HFF-Myc (cell line): Measurements from ENCODE around the gene RHO.

Source experiments
- DNase-seq: peaks from one replicate; pipeline ENCODE4 v3.0.0-alpha.2; 2011; ENCODE audit warnings: low read depth; ENCODE audit errors: extremely low read depth
- H3K4me3 ChIP-seq: replicated peaks from 2 replicates; pipeline ENCODE4 v1.5.1; 2011; ENCODE audit warnings: low read depth, mild to moderate bottlenecking, control low read depth, low read length
- TF ChIP-seq, protein P1 (sequence below): IDR thresholded peaks from 2 replicates; pipeline ENCODE4 v1.5.1; 2012; ENCODE audit warnings: mild to moderate bottlenecking, low read depth, low read length, control low read depth; ENCODE audit errors: missing control alignments

The RHO gene

DNA sequence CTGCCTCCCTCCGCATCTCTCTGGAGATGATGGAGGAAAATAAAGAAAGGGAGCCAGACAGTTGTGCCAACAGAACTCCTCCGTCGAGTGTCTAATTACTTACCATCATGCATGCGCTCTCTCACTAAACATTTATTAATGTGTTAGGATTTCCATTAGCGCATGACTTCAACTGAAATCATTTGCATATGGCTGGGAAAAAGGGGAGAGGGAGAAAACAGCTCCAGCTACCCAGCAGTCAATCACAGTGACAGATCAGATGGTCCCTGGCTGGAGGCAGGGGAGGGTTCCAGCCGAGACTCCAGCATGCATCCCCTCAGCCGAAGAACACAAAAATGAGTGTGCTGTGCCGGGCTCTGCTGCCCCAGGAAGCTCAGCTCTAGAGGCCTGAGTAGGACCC is 6.8 kb upstream of the RHO start:
- TF ChIP-seq, protein P1, sequence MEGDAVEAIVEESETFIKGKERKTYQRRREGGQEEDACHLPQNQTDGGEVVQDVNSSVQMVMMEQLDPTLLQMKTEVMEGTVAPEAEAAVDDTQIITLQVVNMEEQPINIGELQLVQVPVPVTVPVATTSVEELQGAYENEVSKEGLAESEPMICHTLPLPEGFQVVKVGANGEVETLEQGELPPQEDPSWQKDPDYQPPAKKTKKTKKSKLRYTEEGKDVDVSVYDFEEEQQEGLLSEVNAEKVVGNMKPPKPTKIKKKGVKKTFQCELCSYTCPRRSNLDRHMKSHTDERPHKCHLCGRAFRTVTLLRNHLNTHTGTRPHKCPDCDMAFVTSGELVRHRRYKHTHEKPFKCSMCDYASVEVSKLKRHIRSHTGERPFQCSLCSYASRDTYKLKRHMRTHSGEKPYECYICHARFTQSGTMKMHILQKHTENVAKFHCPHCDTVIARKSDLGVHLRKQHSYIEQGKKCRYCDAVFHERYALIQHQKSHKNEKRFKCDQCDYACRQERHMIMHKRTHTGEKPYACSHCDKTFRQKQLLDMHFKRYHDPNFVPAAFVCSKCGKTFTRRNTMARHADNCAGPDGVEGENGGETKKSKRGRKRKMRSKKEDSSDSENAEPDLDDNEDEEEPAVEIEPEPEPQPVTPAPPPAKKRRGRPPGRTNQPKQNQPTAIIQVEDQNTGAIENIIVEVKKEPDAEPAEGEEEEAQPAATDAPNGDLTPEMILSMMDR, result no peak
- no peak for DNase-seq
- H3K4me3 ChIP-seq, result no peak overlapping the region

DNA sequence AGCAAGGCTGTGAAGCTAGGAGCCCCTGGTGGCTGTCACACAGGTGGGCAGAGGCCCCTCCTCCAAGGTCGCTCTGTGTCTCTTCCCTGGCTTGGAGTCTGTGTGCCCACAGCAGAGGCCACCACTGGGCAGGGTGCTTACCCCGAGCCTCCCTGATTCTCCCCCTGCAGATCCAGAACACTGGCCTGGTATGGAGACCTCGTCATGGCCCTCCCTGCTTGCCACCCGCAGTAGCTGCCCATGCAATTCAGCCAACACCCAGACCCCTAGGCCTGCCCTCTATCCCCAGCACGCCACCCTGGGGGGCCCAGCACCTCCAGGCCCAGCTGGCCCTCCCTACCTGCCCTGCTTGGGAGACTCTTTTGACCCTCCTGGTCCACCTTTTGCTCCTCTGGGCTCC is 5.5 kb upstream of the RHO start:
- DNase-seq, result no peak

DNA sequence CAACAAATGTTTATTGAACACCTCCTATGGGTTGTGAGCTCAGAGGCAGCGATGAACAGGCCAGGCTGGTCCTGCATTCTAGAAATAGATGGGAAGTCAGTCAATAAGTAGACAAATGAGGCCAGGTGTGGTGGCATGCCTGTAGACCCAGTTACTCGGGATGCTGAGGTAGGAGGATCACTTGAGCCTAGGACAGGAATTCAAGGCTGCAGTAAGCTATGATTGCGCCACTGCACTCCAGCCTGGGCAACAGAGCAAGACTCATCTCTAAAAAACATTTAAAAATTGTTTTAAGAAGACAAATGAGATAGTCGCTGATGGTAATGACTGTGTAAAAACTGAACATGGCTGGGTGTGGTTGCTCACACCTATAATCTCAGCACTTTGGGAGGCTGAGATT is 4.4 kb upstream of the RHO start:
- no peak overlapping the region for H3K4me3 ChIP-seq
- DNase-seq, result no peak
- TF ChIP-seq, protein P1, result no peak

More for the DNA sequence above, 5.5 kb upstream of the RHO start:
- TF ChIP-seq, protein P1, result no peak
- H3K4me3 ChIP-seq, result no peak overlapping the region

DNA sequence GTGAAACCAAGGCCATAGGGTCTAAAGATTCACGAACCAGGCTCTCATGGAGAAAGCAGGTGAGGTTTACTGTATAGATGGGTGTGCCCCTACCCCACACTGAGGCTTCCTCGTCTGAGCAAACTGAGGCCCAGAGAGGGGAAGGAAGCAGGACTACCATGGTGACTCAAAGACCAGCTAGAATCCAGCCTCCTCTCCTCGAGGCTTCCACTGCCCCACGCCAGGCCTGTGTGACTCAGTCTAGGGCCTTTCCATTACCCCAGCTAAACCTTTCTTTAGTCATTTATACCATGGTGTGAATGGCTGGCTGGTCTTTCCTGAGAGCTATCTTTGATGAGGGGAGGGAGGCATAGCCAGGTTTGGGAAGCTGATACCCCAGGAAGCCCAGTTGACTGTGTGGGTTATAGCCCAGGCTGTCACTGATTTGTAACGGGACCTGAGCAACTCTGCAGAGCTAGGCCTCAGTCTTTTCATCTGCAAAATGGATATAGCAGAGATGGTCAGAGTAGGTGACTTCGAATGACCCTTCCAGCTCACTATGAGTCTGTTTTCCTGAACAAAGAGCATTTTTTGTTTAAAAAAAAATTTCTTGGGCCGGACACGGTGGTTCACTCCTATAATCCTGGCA is 3.0 kb upstream of the RHO start:
- TF ChIP-seq, protein P1, result no peak
- no peak overlapping the region for H3K4me3 ChIP-seq
- DNase-seq, result no peak

DNA sequence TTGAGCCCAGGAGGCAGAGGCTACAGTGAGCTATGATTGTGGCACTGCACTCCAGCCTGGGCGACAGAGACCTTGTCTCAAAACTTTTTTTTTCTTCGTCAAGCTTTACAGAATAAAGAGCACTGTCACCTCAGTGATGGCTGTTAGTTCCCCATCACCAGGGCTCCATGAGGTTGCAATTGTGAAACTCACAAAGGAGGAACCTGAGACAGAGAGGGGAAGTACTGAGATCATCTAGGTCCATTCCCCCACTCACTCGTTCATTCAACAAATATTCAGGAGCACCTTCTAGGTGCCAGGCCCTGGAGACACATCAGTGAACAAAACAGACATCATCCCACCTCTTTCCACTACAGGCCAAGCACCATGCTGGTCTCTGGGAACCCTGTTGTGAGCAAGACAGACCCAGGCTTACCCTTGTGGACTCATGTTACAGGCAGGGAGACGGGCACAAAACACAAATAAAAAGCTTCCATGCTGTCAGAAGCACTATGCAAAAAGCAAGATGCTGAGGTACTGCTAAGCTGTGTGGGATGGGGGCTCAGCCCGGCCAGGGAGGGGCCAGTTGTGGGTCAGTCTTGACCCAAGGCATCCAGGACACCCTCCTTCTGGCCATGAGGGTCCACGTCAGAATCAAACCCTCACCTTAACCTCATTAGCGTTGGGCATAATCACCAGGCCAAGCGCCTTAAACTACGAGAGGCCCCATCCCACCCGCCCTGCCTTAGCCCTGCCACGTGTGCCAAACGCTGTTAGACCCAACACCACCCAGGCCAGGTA is 2.1 kb upstream of the RHO start:
- TF ChIP-seq, protein P1, result no peak
- no peak overlapping the region for H3K4me3 ChIP-seq
- no peak for DNase-seq

DNA sequence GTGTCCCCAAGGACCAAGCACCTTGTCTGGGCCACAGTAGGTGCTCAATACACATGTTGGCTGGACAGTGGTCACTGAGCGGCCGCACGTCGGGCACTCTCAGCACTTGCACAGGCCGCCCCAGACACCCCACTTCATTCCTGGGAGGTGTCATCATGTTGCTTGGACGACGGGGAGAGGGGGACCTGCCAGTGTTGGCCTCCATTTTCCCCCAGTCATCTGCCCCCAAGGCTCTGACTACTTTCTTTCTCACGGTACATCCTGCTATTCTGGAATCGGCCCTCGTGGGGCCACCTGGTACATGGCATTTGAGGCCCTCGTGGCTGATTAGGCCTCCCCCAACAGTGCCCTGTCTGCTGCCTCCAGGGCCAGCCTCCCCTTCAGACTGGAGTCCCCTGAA is 1.2 kb upstream of the RHO start:
- no peak for DNase-seq
- TF ChIP-seq, protein P1, result no peak
- no peak overlapping the region for H3K4me3 ChIP-seq
